ENCODE data around the gene ACTRT3. TPM values are rescaled to one million over a fixed set of nuclear protein-coding genes. Genes with fewer than 3 reads are reported as not detected.

The ACTRT3 gene
- total and polyA plus RNA-seq, 4 donors = 1.0 to 3.2 (median 2.8) TPM

DNA sequence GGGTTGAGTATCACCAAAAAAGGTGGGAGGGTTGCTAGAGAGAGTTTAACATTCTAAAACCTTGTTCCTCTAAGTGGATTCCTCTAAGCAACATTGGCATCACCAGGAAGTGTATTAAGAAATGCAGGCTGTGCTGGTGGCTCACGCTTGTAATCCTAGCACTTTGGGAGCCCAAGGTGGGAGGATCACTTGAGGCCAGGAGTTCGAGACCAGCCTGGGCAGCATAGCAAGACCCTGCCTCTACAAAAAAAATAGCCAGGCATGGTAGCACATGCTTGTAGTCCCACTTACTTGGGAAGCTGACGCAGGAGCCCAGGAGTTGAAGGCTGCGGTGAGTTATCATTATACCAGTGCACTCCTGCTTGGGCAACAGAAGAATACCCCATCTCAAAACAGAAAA lies 8.5 kb upstream of the ACTRT3 start:
- Histone ChIP-seq H3K4me3 (no peak overlapping the region), H3K27ac (ENCODE audit: low read depth in 1 of 2, low read length in 1 of 2) (no peak overlapping the region), H3K9ac (ENCODE audit: insufficient read depth in 1 of 2, low read length in 2 of 2) (no peak overlapping the region), H3K4me1 (ENCODE audit: control insufficient read depth in 5 of 5, insufficient read depth in 5 of 5, low read length in 5 of 5) (peaks cover 0 to 19% (median 6%) of the 10 kb centered on the region in 5 donors), H3K27me3 (ENCODE audit: control insufficient read depth in 3 of 3, insufficient read depth in 3 of 3, low read length in 2 of 3) (no peaks in the 10 kb centered on the region), H3K9me3 (ENCODE audit: control insufficient read depth in 4 of 4, insufficient read depth in 3 of 4, low read length in 3 of 4) (no peaks in the 10 kb centered on the region), H3K36me3 (ENCODE audit: control insufficient read depth in 4 of 4, insufficient read depth in 4 of 4, low read length in 4 of 4) (peaks cover 19 to 52% (median 29%) of the 10 kb centered on the region in 4 donors)
- DNase-seq (no peak), ATAC-seq (ENCODE audit: insufficient read depth, low FRiP score) (no peak)
- TF ChIP-seq, protein P1, sequence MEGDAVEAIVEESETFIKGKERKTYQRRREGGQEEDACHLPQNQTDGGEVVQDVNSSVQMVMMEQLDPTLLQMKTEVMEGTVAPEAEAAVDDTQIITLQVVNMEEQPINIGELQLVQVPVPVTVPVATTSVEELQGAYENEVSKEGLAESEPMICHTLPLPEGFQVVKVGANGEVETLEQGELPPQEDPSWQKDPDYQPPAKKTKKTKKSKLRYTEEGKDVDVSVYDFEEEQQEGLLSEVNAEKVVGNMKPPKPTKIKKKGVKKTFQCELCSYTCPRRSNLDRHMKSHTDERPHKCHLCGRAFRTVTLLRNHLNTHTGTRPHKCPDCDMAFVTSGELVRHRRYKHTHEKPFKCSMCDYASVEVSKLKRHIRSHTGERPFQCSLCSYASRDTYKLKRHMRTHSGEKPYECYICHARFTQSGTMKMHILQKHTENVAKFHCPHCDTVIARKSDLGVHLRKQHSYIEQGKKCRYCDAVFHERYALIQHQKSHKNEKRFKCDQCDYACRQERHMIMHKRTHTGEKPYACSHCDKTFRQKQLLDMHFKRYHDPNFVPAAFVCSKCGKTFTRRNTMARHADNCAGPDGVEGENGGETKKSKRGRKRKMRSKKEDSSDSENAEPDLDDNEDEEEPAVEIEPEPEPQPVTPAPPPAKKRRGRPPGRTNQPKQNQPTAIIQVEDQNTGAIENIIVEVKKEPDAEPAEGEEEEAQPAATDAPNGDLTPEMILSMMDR (IDR thresholded peaks at IDR 0.05; ENCODE audit: control extremely low read depth, extremely low read depth) = no peak
- 70 to 74% methylated on average over 4 of the region's 4 CpGs for WGBS, 2 donors

DNA sequence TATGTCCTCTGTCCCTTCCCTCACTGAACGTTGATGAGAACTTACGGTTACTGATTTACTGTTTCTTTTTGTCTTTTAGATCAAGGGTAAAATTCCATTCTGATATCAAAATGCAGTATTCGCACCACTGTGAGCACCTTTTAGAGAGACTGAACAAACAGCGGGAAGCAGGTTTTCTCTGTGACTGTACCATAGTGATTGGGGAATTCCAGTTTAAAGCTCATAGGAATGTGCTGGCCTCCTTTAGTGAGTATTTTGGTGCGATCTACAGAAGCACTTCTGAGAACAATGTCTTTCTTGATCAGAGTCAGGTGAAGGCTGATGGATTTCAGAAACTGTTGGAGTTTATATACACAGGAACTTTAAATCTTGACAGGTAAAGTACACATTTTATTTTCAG lies 4.8 kb upstream of the ACTRT3 start:
- DNase-seq (peak in 1 of 3 donors; percentile 8), ATAC-seq (ENCODE audit: insufficient read depth, low FRiP score) (no peak)
- Histone ChIP-seq H3K9ac (ENCODE audit: insufficient read depth in 1 of 2, low read length in 2 of 2) (peak overlapping the region; percentile 93 to 96), H3K36me3 (ENCODE audit: control insufficient read depth in 4 of 4, insufficient read depth in 4 of 4, low read length in 4 of 4) (peaks cover 4 to 21% (median 12%) of the 10 kb centered on the region in 4 donors), H3K27ac (ENCODE audit: low read depth in 1 of 2, low read length in 1 of 2) (no peak overlapping the region), H3K4me3 (no peak overlapping the region), H3K9me3 (ENCODE audit: control insufficient read depth in 4 of 4, insufficient read depth in 3 of 4, low read length in 3 of 4) (no peaks in the 10 kb centered on the region), H3K4me1 (ENCODE audit: control insufficient read depth in 5 of 5, insufficient read depth in 5 of 5, low read length in 5 of 5) (peaks cover 0 to 18% (median 6%) of the 10 kb centered on the region in 5 donors), H3K27me3 (ENCODE audit: control insufficient read depth in 3 of 3, insufficient read depth in 3 of 3, low read length in 2 of 3) (no peaks in the 10 kb centered on the region)
- WGBS, 2 donors = 50 to 70% methylated on average over 5 of the region's 5 CpGs
- TF ChIP-seq, protein P1 (IDR thresholded peaks at IDR 0.05; ENCODE audit: control extremely low read depth, extremely low read depth) = no peak

- ATAC-seq (ENCODE audit: insufficient read depth, low FRiP score) (peak; percentile 85), DNase-seq (peak; percentile 95 to 97 (median 96))
- H3K4me1 ChIP-seq (ENCODE audit: control insufficient read depth in 5 of 5, insufficient read depth in 5 of 5, low read length in 5 of 5) = peaks cover 0 to 18% (median 6%) of the 10 kb centered on the region in 5 donors
- TF ChIP-seq, protein P1 (IDR thresholded peaks at IDR 0.05; ENCODE audit: control extremely low read depth, extremely low read depth) = no peak
- 0% methylated on average over 60 to 61 of the region's 61 CpGs for WGBS, 2 donors
- no peaks in the 10 kb centered on the region for H3K27me3 ChIP-seq (ENCODE audit: control insufficient read depth in 3 of 3, insufficient read depth in 3 of 3, low read length in 2 of 3)
- H3K27ac ChIP-seq (ENCODE audit: low read depth in 1 of 2, low read length in 1 of 2) = peak within 1 kb of the TSS; percentile 97 to 98
- H3K9me3 ChIP-seq (ENCODE audit: control insufficient read depth in 4 of 4, insufficient read depth in 3 of 4, low read length in 3 of 4) = no peaks in the 10 kb centered on the region
- H3K36me3 ChIP-seq (ENCODE audit: control insufficient read depth in 4 of 4, insufficient read depth in 4 of 4, low read length in 4 of 4) = peaks cover 0 to 15% (median 7%) of the 10 kb centered on the region in 4 donors
- peak within 1 kb of the TSS; percentile 93 to 96 for H3K9ac ChIP-seq (ENCODE audit: insufficient read depth in 1 of 2, low read length in 2 of 2)
- peak within 1 kb of the TSS; percentile 90 for H3K4me3 ChIP-seq
Observed at GRCh38 chr3:169772897-169773816, 3.8 kb upstream of the ACTRT3 start, which contains the start of gene MYNN. MYNN (plus strand) TSS chr3:169773396; CDS start chr3:169774296, 900 bp downstream.
